Neutrophil (primary cell): Measurements from ENCODE around the gene BHLHE40.

Experiments
- H3K27ac ChIP-seq: fragments of 200-600 bp; sonication (generic); 2 replicates; pipeline ENCODE4 v1.5.1; 2016; ENCODE audit warnings: mild to moderate bottlenecking, moderate library complexity
- H3K27me3 ChIP-seq: fragments of 200-600 bp; sonication (generic); 2 replicates; pipeline ENCODE4 v1.6.0; 2016; ENCODE audit warnings: mild to moderate bottlenecking
- H3K36me3 ChIP-seq: fragments of 200-600 bp; sonication (generic); 2 replicates; pipeline ENCODE4 v1.5.1; 2017
- H3K4me1 ChIP-seq, 2 experiments: fragments of 200-600 bp in 1 of 2; sonication (generic) in 1 of 2; 1 replicate in 1 of 2; 2 replicates in 1 of 2; pipeline versions ENCODE4 v1.5.1 to v1.6.1; 2013 to 2016; ENCODE audit warnings: low read depth in 1 of 2, low read length in 1 of 2, mild to moderate bottlenecking in 1 of 2, moderate library complexity in 1 of 2; ENCODE audit not compliant: control insufficient read depth in 1 of 2, insufficient read depth in 1 of 2
- H3K4me3 ChIP-seq, 2 experiments: fragments of 200-600 bp in 1 of 2; sonication (generic) in 1 of 2; 1 replicate in 1 of 2; 2 replicates in 1 of 2; pipeline ENCODE4 v1.5.1; 2013 to 2016; ENCODE audit warnings: low read depth in 1 of 2, low read length in 1 of 2, mild to moderate bottlenecking in 1 of 2, moderate library complexity in 1 of 2
- H3K9me3 ChIP-seq: fragments of 200-600 bp; sonication (generic); 2 replicates; pipeline ENCODE4 v1.5.1; 2016
- TF ChIP-seq, protein P1 (sequence below): fragments of 200-600 bp; sonication (generic); IDR thresholded peaks from 2 replicates; pipeline ENCODE4 v1.5.1; 2016; ENCODE audit warnings: antibody characterized with exemption

BHLHE40 gene

DNA sequence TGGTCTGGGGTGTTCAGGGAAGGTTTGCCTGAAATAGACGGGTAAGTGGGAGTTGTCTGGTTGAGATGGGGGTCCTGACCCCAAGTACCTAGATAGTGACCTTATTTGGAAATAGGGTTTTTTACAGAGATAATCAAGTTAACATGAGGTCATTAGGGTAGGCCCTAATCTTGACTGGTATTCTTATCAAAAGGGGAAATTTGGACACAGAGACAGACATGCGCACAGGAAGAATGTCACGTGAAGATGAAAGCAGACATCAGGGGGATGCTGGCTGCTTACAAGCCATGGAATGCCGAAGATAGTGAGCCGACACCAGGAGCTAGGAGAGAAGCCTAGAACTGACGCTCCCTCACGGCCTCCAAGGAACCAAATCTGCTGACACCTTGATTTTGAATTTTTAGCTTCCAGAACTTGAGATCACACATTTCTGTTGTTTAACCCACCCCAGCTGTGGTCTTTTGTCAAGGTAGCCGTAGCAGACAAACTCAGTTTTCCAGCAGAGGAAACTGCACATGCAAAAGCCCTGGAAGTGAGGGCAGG, 17.1 kb downstream of the BHLHE40 start:
- Histone ChIP-seq H3K9me3 (no peaks in the 10 kb centered on the region), H3K36me3 (no peaks in the 10 kb centered on the region), H3K27ac (no peak overlapping the region), H3K4me1 (no peaks in the 10 kb centered on the region), H3K27me3 (no peaks in the 10 kb centered on the region), H3K4me3 (no peak overlapping the region)
- TF ChIP-seq, protein P1, sequence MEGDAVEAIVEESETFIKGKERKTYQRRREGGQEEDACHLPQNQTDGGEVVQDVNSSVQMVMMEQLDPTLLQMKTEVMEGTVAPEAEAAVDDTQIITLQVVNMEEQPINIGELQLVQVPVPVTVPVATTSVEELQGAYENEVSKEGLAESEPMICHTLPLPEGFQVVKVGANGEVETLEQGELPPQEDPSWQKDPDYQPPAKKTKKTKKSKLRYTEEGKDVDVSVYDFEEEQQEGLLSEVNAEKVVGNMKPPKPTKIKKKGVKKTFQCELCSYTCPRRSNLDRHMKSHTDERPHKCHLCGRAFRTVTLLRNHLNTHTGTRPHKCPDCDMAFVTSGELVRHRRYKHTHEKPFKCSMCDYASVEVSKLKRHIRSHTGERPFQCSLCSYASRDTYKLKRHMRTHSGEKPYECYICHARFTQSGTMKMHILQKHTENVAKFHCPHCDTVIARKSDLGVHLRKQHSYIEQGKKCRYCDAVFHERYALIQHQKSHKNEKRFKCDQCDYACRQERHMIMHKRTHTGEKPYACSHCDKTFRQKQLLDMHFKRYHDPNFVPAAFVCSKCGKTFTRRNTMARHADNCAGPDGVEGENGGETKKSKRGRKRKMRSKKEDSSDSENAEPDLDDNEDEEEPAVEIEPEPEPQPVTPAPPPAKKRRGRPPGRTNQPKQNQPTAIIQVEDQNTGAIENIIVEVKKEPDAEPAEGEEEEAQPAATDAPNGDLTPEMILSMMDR: no peak

DNA sequence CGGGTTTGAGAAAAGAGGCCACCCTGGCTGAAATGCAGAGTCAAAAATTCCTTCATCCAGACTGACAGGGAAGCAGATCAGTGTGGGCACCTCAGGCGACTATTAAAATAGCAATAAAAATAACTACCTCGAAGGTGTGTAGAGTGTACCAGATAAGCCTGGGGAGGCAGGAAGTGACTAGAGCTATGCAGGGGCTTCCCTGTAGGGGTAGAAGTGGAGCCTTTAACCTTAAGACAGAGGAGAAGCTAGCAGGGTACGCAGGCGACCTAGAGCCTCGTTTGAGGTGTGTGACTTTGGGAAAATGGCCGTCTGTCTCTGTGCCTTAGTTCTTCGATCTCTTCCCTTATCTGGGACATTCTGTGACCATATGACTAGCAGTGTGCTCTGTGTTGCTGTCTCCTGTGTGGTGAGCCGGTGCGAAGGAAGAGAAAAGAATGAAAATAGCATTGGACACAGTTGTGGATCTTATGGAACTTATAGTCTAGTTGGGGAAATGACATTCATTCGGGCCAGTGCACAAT, 17.6 kb downstream of the BHLHE40 start:
- Histone ChIP-seq H3K4me3 (no peak overlapping the region), H3K9me3 (no peaks in the 10 kb centered on the region), H3K36me3 (no peaks in the 10 kb centered on the region), H3K27ac (no peak overlapping the region), H3K4me1 (no peaks in the 10 kb centered on the region), H3K27me3 (no peaks in the 10 kb centered on the region)
- TF ChIP-seq, protein P1: no peak

DNA sequence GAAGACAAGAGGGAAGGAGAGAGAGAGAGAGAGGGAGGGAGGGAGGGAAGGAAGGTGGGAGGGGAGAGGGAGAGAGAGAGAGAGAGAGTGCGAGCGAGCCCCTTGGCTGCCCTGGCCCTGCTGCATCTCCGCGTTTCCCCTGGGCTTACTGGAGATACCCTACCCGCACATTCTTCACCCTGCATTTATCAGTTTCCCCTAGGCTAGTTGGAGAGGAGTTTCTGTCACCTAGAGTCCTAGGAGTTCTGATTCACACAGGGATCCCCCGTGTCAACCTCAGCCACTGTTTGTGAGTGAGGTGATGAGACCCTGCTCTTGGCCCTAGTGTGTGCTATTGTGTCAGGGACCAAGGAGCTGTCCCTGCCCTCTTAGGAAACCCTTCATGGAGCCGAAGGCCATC, 18.7 kb downstream of the BHLHE40 start:
- Histone ChIP-seq H3K4me3 (no peak overlapping the region), H3K27me3 (peaks cover 5% of the 10 kb centered on the region), H3K4me1 (no peaks in the 10 kb centered on the region), H3K27ac (no peak overlapping the region), H3K9me3 (no peaks in the 10 kb centered on the region), H3K36me3 (no peaks in the 10 kb centered on the region)
- TF ChIP-seq, protein P1: no peak

DNA sequence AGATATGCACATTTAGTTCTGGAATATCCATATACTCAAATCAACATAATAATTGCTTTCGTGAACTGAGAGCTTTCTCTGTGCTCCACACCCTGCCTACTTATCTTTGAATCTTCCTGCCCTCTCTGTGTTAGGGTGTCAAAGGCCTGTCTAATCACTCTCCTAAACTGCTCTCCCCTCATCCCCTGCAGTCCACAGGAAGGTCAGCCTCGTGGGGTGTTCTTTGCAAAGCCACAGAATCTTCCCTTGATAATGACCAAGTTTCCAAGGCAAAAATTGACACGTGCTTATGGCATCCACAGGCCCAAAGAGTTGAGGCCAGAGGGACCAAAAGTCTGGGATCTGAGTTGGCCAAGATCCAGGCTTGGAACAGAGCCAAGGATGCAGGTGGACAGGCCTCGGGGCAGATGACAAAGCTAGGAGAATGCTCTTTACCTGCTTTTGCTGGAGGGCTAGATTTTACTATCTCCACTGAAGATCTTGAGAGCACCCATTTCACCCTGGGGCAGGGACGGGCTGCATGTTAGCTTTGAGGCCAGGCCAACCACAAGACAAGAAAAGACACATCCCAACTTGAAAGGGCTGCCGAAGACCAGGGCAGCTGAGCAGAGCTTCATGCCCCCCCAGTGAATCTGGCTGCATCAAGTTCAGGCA, 20.4 kb downstream of the BHLHE40 start:
- peaks cover 5% of the 10 kb centered on the region for H3K27me3 ChIP-seq
- H3K27ac ChIP-seq: no peak overlapping the region
- no peaks in the 10 kb centered on the region for H3K9me3 ChIP-seq
- no peaks in the 10 kb centered on the region for H3K36me3 ChIP-seq
- no peaks in the 10 kb centered on the region for H3K4me1 ChIP-seq
- TF ChIP-seq, protein P1: no peak
- H3K4me3 ChIP-seq: no peak overlapping the region

DNA sequence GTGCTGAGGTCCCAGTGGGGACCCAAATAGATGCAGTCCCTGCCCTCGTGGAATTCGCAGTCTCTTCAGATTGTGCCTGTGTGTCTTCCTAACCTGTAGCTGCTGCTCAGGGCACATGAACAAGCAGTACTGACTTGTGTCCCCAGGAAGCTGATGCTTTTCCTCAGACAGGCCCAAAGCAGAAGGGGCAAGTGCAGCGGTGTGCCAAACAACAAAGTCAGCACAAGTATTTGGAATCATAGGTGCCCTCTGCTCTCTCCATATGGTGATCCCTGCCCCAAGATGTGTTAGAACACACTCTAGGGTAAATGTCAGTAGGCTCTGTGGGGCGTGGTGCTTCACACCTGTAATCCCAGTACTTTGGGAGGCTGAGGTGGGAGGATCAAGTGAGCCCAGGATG, 21.9 kb downstream of the BHLHE40 start:
- Histone ChIP-seq H3K27ac (no peak overlapping the region), H3K4me1 (no peaks in the 10 kb centered on the region), H3K27me3 (peaks cover 5% of the 10 kb centered on the region), H3K9me3 (no peaks in the 10 kb centered on the region), H3K4me3 (no peak overlapping the region), H3K36me3 (no peaks in the 10 kb centered on the region)
- TF ChIP-seq, protein P1: no peak
